ENCODE results near the gene SEZ6.

The SEZ6 gene

DNA sequence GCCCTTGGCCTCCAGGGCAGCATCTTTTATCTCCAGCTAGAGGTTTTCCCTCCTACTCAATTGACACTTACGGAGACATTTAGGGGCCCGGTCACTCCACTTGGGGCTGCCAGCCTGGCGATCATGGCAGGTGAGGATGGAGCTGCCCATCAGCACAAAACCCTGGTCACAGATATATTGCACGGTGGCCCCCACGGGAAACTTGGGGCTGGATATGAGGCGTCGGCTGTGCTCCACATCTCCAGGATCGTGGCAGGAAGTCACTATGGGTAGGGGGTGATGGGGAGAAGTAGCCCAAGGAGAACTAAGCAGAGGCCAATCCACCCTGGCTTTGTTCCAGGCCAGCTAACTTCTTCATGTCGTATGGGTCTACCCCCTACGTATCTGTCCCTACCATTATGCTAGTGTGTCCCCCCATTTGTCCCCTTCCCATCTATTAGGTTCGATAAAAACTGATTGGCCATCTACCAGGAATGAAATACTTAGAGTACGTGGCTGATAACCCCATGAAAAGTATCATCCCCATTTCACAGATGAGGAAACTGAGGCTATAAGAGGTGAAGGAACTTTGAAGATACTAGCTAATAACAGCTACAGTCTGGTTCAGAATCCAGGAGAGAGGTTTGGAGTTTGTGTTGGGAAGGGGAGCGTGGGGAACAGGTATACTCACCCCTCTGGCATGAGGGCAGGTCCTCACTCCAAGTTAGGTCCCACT is 48.4 kb downstream of the SEZ6 start:
- no peak for DNase-seq (ENCODE audit: low read depth in 1 of 2, low spot score in 1 of 2)

DNA sequence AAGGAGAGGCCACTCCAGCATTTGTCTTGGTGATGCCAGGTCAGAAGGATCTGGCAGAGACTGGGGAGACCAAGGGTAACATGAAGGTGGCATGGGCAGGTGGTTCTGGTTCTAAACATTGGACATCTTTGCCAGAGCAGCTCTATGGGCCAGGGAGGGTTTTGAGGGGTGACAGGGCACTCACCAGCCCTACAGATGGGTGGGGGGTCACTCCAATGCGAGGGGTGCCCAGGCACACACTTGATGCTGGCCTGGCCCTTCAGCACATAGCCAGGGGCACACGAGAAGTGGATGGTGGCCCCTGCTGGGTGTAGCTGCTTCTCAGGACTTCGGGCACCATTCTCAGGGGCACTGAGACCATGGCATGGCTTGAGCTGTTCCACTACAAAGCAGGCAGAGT is 49.0 kb downstream of the SEZ6 start:
- no peak for DNase-seq (ENCODE audit: low read depth in 1 of 2, low spot score in 1 of 2)

DNA sequence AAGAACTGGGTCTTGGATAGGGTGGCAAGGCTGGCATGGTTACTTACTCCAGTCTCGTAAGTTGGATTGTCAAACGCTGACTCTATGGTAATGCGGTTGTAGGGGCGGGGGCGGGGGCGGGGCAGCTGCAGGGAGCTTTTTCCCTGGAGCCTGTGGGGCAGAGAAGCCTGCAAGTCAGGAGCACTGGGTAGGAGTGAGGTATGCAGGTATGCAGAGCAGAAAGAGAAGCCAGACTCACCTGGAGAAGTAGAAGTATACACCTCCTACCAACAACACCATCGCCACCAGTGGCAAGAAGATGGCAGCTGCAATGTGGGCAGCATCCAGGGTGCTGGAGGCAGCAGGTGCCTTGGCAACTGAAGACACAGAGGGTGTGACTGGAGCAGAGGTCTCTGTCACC is 49.7 kb downstream of the SEZ6 start:
- no peak for DNase-seq (ENCODE audit: low read depth in 1 of 2, low spot score in 1 of 2)

DNA sequence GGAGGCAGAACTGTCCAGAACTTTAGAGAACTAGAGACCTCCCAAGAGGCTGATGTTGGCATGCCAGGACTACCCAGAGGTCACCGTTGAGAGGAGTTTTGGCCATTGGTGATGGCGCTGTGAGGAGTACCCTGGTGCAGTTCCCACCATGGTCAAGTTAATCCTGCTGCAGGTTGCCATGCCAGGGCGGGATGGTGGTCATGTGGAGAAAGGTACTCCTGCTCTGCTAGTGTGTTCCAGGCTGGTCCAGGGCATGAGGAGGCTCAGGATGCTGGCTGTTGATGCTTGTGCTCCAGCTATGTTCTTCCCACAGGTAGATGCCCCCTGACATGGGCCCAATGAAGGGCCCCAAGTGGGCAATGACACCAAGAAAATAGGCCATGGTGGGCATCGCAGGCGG is 50.4 kb downstream of the SEZ6 start:
- no peak for DNase-seq (ENCODE audit: low read depth in 1 of 2, low spot score in 1 of 2)

DNA sequence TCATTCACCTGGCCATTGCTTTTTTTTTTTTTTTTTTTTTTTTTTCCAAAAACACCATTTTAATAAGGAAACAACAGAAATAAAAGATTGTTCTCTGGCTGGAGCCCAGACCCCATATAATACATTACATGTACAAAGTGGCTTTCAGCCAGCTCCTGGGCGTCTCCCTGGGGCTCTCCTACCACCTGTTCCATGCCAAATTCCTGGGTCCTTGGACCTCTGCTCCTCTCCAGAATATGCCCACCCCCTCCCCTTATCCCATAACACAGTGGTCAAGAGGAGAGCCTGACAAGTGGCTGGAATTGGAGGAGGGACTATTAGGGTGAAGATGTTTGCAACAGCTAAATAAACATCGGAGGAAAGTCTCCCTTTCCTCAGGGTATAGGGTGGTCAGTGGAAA is 50.9 kb downstream of the SEZ6 start:
- no peak for DNase-seq (ENCODE audit: low read depth in 1 of 2, low spot score in 1 of 2)

DNA sequence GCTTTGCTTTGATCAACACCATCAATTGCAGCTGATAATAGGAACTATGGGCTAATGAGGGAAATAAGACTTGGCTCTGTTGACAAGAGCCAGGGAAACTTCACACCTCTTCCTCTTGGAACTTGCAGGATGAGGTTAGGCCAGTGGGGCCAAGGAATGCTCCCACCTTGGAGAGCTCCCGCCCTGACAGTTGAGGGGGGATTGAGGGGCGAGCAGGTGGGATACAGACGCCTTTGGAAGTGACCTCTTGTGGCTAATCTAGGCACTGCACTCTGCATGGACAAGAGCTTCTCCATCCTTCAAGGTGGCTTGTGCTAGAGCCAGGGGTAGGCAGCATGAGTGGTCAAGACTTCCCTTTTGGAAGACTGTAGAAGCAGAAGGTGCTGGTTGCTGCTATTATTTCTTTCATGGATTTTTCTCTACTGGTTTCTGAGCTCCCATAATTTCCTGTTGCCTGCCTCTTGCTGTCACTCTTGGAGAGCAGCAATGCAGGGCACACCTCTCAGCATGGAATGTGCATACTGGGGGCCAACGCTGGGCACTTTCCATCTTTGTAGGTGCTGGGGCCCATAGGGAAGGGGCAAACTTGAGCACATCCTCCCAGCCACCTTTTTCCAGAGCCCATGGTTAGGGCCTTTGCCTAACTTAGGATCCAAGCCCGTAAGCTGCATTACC is 52.3 kb downstream of the SEZ6 start:
- peak in 1 of 2 donors; percentile 40 for DNase-seq (ENCODE audit: low read depth in 1 of 2, low spot score in 1 of 2)

DNA sequence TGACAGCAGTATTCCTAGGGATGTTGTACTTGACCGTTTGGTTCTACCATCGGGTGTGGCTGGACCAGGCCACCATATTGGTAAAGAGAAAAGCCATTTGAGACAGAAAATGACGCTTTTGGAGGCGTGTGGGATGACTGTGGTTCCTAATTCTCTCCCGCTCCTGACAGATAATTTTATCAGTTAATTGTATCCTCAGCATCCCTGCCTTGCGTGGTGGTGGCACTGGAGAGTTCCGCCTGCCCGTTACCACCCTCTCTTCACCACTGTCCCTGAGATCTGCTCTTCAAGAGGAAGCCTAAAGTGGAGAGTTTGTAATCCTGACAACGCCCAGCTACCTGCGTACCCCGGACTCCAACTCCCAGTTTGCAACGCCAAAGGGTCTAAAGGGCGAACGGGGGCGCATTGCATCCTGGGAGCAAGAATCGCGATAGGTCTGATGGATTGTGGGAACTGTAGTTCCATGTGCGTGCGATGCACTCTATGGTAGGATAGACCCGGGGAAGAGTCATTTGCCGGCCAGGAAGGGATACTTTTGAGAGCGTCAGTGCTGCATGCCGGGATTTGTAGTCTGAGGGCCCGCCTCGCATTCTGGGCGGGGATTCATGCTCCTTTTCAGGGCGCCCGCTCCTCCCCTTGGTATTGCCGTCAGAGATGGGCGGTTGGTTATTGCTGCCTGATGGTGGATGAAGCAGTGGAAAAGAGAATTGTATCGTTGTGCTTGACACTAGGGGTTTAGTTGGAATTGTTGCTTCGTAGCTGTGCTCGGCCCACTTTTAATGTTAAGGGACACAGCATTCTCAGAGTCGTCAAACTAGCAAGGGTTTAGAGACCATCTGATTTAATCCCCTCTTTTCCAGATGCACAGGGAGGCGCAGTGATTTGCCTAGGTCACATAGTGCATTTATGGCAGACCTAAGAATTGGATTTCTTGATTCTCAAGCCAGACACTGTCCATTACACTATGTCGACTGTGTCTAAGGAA is 53.5 kb downstream of the SEZ6 start:
- DNase-seq (ENCODE audit: low read depth in 1 of 2, low spot score in 1 of 2), result peak; percentile 82 to 96

DNA sequence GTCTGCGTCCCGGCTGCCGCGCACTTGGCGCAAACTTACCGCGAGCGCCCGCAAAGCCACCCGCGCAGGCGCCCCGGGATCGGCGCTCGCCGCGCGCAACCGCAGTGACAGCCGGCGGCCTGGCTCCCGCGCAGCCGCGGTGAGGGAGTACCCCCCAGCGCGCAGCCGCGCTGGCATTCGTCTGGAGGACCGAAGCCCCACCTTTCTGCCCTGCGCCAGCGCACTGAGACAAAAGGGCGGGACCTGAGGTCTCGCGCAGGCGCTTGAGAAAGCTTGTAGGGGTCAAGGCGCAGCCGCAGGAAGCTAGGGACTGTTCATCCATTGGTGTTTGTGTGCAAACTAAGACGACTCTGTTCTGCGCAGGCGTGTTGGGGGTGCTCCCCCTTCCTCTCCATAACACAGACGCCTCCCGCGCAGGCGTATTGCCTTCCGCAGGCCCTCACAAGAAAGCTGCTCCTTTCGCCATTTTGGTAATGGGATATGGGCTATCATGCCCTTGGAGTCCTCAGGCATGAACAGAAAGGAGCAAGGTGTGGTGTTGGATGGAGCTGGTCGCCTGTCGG is 54.3 kb downstream of the SEZ6 start, which contains the start of gene PHF12:
TSS of gene PHF12 (minus strand) at position 91 of the 563 bp plus-strand sequence. CDS start 558 bp downstream, outside the sequence.
- peak; percentile 93 to 100 for DNase-seq (ENCODE audit: low read depth in 1 of 2, low spot score in 1 of 2)

DNA sequence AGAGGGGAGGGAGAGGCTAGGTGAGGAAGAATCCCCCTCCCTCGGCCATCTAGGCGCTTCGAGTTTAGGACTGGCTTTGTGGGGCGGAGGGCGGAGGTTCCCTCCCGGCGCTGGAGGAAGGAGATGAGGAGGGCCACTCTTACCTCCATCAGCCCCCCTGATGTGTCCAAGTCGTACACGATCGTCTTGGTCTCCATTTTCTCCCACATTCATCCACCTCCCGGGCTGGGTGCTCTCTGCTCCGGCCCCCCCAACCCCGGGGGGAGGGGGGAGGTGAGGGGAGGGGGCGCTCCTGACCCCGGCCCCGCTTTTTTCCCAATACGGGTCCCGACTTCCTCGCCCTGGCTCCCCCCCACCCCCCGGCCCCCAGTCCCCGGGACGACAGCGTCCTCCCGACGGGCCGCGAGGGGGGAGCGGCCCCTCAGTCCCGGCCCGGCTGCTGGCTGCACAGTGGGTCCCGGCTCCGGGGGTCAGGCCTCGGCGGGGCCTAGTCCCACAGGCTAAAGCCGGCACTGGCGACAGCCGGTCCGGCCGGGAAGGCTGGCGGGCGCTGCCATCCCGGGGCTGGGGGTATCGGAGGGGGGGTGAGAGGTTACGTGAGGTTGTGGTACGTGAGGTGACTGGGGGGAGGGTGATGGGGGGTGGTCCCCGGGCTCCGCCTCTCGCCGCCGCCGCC is 54.9 kb downstream of the SEZ6 start:
- DNase-seq (ENCODE audit: low read depth in 1 of 2, low spot score in 1 of 2), result no peak

DNA sequence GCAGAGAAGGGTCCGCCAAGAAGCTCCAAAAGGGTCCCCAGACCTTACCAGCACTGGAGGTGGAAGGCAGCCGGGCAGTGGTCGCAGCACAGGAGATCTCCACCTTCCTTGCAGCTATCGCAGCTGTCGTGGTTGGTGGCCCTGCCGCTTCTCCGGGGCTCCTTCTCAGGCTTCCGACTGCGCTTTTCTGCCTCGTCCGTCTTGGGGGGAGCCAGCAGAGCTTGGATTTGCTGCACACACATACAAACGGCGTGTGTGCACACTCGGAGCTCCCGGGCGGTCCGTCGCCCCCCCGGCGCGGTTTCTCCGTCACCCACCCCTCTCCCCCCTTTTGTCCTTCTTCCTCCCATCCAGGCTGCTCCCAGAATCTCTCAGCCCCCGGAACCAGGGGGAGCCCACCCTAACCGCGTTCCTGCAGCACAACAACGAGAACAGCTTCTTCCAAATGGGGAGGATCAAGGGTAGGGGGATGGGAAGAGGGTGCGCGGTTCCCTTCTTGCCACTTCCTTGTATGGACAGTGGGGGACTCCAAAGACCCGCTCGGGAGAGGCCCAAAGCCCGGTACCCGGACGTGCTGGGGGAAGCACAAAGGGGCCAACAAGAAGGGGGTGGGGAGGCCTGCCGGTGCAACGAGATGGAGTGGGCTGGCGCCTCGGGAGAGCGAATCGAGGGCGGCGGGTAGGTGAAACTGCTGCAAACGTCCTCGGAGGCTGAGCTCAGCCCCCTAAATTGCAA is 55.6 kb downstream of the SEZ6 start:
- peak; percentile 28 to 36 for DNase-seq (ENCODE audit: low read depth in 1 of 2, low spot score in 1 of 2)

DNA sequence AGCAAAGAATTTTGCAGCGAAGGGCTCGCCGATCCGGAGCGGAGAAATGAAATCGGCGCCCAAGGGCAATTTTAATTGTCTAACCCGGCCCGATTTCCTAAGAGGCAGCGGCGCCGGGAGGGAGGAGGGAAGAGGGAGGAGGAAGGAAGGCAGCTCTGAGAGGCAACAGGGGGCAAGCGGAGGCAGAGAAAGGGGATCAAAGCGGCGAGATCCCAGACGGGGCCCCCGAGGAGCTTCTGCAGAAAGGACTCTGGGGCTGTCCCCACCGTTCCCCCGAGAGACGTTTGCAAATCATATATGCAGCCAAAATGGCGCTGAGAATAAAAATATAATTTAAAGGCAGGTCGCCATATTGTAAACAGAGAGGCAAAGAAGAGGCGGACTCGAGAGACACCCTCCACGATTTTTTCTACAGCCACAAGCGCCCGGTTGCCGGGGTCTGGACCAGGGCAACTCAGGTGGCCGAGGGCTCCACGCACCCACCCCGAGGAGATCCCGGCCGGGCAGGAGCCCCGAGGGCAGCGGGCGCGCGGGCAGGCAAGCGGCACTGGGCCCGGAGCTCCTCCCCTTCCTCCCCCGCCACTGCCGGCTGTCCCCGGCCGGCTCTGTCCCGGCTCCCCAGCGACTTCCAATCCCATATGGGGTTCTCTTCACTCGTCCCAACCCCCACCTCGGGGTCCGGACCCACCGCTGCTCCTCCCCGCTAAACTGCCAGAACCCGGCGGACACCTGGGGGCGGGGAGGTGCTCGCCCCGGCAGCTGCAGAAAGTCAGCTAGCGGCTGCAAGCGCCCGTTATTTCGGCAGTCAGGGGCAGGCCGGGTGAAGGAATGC is 56.4 kb downstream of the SEZ6 start:
- DNase-seq (ENCODE audit: low read depth in 1 of 2, low spot score in 1 of 2), result peak; percentile 32 to 65

DNA sequence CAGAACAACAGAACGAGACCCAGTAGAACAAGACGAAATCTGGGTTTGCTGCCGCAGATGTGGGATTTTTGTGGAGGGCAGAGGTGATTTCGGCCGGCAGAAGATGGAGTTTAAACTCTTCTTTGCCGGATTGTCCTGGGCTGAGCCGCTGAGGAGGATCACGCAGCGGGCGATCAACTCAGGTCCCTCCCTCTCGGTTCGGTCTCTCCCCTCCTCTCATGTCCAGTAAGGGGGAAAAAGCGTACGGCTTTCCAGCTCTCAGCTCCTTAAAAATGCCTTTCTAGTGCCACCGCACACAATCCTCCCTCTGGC is 57.0 kb downstream of the SEZ6 start:
- DNase-seq (ENCODE audit: low read depth in 1 of 2, low spot score in 1 of 2), result no peak

DNA sequence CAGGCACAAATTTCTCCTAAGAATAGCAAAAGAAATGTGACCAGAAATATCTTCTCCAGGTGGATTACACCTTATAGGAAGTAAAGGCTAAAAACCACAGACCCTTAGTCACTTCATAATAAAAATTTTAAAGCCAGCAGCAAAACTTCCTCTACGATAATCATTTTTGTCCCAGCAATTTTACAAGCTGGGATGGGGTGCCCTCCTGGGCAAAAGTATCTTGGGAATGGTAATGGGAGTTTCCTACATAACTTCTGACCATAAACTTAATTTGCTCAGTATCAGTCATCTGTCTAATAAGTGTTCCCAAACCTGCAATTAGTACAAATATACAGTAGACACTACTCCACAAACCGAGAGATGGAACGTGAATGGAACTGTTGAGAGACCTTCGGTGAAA is 57.5 kb downstream of the SEZ6 start:
- no peak for DNase-seq (ENCODE audit: low read depth in 1 of 2, low spot score in 1 of 2)

DNA sequence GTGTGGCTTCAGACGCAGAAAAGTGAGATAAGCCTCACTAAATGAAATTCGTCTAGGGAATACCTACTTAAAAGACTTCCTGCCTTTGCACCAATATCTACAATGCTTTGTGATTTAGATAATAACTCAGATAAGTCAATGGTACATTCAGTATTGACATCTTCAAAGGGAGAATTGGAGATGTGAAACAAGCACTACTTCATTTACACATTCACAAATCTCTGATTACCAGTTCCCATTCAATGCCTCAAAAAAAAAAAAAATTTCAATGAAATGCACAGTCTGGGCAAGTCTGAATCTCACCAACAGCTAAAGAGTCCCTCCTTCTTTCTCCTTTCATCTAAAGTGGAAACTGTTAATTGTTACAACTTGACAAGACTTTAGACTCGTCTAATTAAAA is 58.2 kb downstream of the SEZ6 start:
- no peak for DNase-seq (ENCODE audit: low read depth in 1 of 2, low spot score in 1 of 2)

DNA sequence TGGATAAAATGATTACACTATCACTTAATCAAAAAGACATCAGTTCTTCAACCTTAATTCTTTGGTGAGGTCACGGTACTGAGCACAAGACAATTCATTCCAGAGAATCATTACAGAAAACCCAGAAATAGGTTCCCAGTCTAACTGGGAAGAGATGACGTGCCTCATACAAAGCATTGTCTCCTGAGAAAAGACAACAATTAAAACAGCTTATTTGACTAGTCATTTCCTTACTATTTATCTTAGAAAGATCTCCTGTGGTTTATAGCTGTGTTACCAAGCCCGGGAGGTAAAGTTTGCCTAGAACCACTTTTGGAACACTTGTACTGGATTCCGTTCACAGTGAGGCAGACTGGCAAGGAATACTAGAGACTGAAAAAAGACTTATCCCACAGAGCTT is 59.6 kb downstream of the SEZ6 start:
- DNase-seq (ENCODE audit: low read depth in 1 of 2, low spot score in 1 of 2), result no peak

DNA sequence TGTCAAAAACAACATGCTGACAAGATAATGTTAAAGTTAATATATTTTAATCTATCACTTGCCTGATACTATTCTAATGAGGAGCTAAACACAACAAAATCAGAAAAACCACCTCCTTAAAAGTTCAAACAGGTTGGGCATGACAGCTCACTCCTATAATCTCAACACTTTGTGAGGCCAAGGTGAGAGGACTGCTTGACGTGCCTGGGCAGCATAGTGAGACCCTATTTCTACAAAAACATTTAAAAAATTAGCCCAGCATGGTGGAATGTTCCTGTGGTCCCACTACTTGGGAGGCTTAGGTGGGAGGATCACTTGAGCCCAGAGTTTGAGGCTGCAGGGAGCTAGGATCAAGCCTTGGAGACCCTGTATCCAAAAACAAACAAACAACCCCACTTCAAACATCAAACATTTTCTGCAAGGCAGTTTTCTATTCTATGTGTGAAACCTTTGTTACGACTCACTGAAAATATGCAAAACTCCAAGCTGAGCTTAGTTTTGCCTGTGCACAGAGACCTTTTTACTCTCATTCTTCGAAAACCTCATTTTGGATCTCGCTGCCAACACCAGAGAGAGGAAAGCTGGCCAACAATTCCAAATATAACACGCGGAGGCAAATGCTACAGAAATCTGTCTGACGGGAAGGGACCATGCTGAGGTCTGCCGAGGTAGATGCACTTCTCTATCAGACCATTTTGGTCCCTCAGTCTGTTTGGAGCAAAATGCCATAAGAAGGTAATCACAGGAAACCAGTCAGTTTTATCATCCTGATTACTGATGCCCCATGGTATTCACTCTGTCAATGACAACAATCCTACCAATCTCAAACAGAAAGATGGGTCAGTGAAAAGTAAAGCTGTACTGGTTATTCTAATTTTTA is 60.7 kb downstream of the SEZ6 start:
- no peak for DNase-seq (ENCODE audit: low read depth in 1 of 2, low spot score in 1 of 2)

DNA sequence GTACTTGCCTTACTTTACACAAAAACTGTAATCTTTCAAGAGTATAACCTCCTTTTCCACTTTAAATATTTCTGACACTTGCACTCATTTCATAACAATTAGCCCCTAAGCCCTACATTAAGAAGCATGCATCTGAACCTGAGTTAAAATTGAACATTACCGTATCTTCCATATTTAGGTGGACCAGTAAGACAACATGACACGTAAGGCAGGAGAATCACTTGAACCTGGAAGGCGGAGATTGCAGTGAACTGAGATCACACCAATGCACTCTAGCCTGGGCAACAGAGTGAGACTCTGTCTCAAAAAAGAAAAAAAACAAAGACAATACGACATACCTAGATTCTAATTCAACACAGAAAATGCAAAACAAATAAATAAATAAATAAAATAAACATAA is 61.5 kb downstream of the SEZ6 start:
- no peak for DNase-seq (ENCODE audit: low read depth in 1 of 2, low spot score in 1 of 2)

DNA sequence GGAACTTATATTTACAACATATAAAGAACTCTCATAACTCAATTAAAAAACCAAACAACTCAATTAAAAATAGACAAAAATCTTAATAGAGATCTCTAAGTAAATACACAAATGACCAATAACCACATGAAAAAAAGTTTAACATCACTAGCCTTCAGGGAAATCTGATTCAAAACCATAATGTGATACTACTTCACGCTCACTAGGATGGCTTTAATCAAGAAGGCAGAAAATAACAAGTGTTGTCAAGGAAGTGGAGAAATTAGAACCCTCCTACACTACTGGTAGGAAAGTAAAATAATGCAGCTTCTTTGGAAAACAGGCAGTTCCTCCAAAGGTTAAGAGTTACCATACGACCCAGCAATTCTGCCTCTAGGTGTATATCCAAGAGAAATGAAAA is 62.9 kb downstream of the SEZ6 start:
- DNase-seq (ENCODE audit: low read depth in 1 of 2, low spot score in 1 of 2), result no peak

All from activated CD4-positive, alpha-beta T cell treated with anti-CD3 and anti-CD28 coated beads, Interleukin-2, amount 50 U/mL, for 24 hours (primary cell).